K562 (cell line): Measurements from ENCODE around the gene DCAKD. TPM values are rescaled to one million over a fixed set of nuclear protein-coding genes. Genes with fewer than 3 reads are reported as not detected.
A peak's percentile ranks its signal among the peaks of the same experiment; 100 is the strongest.

Experiments
- ATAC-seq: fragments of 200-7000 bp; cut with Tn5 transposase; 3 replicates; pipeline ENCODE4 v1.9.1; 2020; ENCODE audit warnings: moderate library complexity
- BruUV-seq: library from RNA; stranded (reverse); fragments of 400-500 nt; replicated peaks from 2 replicates; lab custom pipeline; 2021; lab: Mats Ljungman, UMichigan
- CTCF ChIA-PET: fragments of 300-600 bp; formaldehyde crosslinking; extraction: SDS; loops from one replicate; lab custom pipeline; 2021; ENCODE audit warnings: low intra/inter-chr PET ratio; lab: Yijun Ruan, JAX
- POLR2A ChIA-PET: fragments of 300-600, 350-650 bp; sonication (Branson Sonifier 250); formaldehyde crosslinking; extraction: SDS; loops from one replicate; lab custom pipeline; 2021; ENCODE audit warnings: antibody characterized with exemption, inconsistent platforms; lab: Yijun Ruan, JAX
- DNase-seq, 4 experiments: peaks; one replicate each; pipeline versions ENCODE4 v3.0.0 to v3.0.0-alpha.2; 2011 to 2018; ENCODE audit warnings: low spot score in 3 of 4, mixed read lengths in 3 of 4; ENCODE audit errors: extremely low read depth in 1 of 4
- FAIRE-seq: peaks from 2 replicates; lab custom pipeline; 2011; peaks lifted over from hg19 to GRCh38; lab: Jason Lieb, UNC
- H2AFZ ChIP-seq: 2 replicates; pipeline ENCODE4 v1.6.0; 2011; ENCODE audit warnings: low read depth, low read length, control low read depth, inconsistent platforms
- H3K27ac ChIP-seq: fragments of 200-600 bp; 3 replicates; pipeline ENCODE4 v1.8.0; 2011; ENCODE audit warnings: low read depth, mild to moderate bottlenecking, control low read depth, inconsistent platforms, low read length, moderate library complexity, mixed read lengths; ENCODE audit errors: extremely low read depth
- H3K27me3 ChIP-seq, 2 experiments: fragments of 300-600 bp in 1 of 2; 2 replicates in 1 of 2; 3 replicates in 1 of 2; pipeline versions ENCODE4 v1.6.0 to v1.8.0; 2011; ENCODE audit warnings: inconsistent platforms in 2 of 2, low read length in 2 of 2, mild to moderate bottlenecking in 1 of 2, mixed read lengths in 1 of 2, moderate library complexity in 1 of 2; ENCODE audit not compliant: control insufficient read depth in 2 of 2, insufficient read depth in 2 of 2
- H3K36me3 ChIP-seq: fragments of 300-600 bp; 3 replicates; pipeline ENCODE4 v1.8.0; 2011; ENCODE audit warnings: mild to moderate bottlenecking, low read length, inconsistent platforms; ENCODE audit not compliant: control insufficient read depth, insufficient read depth
- H3K4me1 ChIP-seq, 2 experiments: fragments of 200-600 bp in 1 of 2; replicated peaks in 1 of 2; 2 replicates in 1 of 2; 3 replicates in 1 of 2; pipeline versions ENCODE4 v1.5.1 to v1.8.0; 2011; ENCODE audit warnings: inconsistent platforms in 2 of 2, low read length in 2 of 2, mild to moderate bottlenecking in 1 of 2, mixed read lengths in 1 of 2, moderate library complexity in 1 of 2; ENCODE audit not compliant: control insufficient read depth in 2 of 2, insufficient read depth in 2 of 2
- H3K4me2 ChIP-seq: 2 replicates; pipeline ENCODE4 v1.6.1; 2011; ENCODE audit warnings: low read length, control low read depth, inconsistent platforms, mixed read lengths; ENCODE audit not compliant: insufficient read depth
- H3K4me3 ChIP-seq: fragments of 200-600 bp; sonication (generic), shearing (Covaris generic); 2 replicates; pipeline ENCODE4 v1.5.1; 2016; ENCODE audit warnings: control low read depth, inconsistent platforms
- H3K79me2 ChIP-seq: fragments of 200-600 bp; 3 replicates; pipeline ENCODE4 v1.8.0; 2011; ENCODE audit warnings: low read length, inconsistent platforms; ENCODE audit not compliant: control insufficient read depth, insufficient read depth
- H3K9ac ChIP-seq, 2 experiments: 2 replicates each; pipeline versions ENCODE4 v1.6.0 to v1.6.1; 2011; ENCODE audit warnings: low read depth in 2 of 2, low read length in 2 of 2, control low read depth in 1 of 2, inconsistent platforms in 1 of 2, mild to moderate bottlenecking in 1 of 2, mixed read lengths in 1 of 2; ENCODE audit not compliant: insufficient read depth in 1 of 2
- H3K9me1 ChIP-seq: one replicate; pipeline ENCODE4 v1.6.0; 2011; ENCODE audit warnings: inconsistent platforms, mild to moderate bottlenecking, low read length, moderate library complexity; ENCODE audit not compliant: control insufficient read depth, insufficient read depth
- H3K9me3 ChIP-seq: replicated peaks from 2 replicates; pipeline ENCODE4 v1.5.1; 2011; ENCODE audit warnings: low read depth, low read length, inconsistent platforms; ENCODE audit not compliant: control insufficient read depth, insufficient read depth
- H4K20me1 ChIP-seq: replicated peaks from 2 replicates; pipeline ENCODE4 v1.6.1; 2011; ENCODE audit warnings: low read length, inconsistent platforms, mixed read lengths; ENCODE audit not compliant: control insufficient read depth, insufficient read depth
- CEBPZ ChIP-seq: fragments of 150-350 bp; IDR thresholded peaks from 2 replicates; pipeline ENCODE4 v1.6.1; 2014; ENCODE audit warnings: low read depth, mild to moderate bottlenecking, low read length, borderline replicate concordance
- MTF1 ChIP-seq: fragments of 250-450 bp; sonication (Bioruptor Pico); IDR thresholded peaks from 2 replicates; pipeline ENCODE4 v1.9.0; 2021; ENCODE audit warnings: moderate library complexity, mild to moderate bottlenecking, inconsistent platforms, borderline replicate concordance
- NFIC ChIP-seq: fragments of 450-650 bp; IDR thresholded peaks from 2 replicates; pipeline ENCODE4 v1.6.1; 2017; ENCODE audit warnings: mild to moderate bottlenecking, inconsistent platforms
- OTX1 ChIP-seq: fragments of 450-650 bp; formaldehyde crosslinking; IDR thresholded peaks from 2 replicates; pipeline ENCODE4 v1.4.0; 2022; ENCODE audit warnings: mild to moderate bottlenecking
- THAP7 ChIP-seq: fragments of 250-450 bp; sonication (Bioruptor Pico); IDR thresholded peaks from 2 replicates; pipeline ENCODE4 v1.5.0; 2021
- ZBTB7A ChIP-seq: IDR thresholded peaks from 2 replicates; pipeline ENCODE4 v1.6.1; 2011; ENCODE audit warnings: low read depth, mild to moderate bottlenecking, low read length, moderate library complexity, borderline replicate concordance; ENCODE audit not compliant: control insufficient read depth
- ZNF253 ChIP-seq: fragments of 250-450 bp; sonication (Bioruptor Pico); conservative IDR thresholded peaks from 2 replicates; pipeline ENCODE4 v1.6.1; 2021; ENCODE audit warnings: mild to moderate bottlenecking
- ZNF384 ChIP-seq: IDR thresholded peaks from 2 replicates; pipeline ENCODE4 v1.6.1; 2012; ENCODE audit warnings: low read depth, low read length, improper control_type of control experiment
- WGBS: fragments of 100-300 bp; shearing (Covaris generic); methylation state at CpG from one replicate; pipeline ENCODE4 v1.1.6; 2016; ENCODE audit warnings: low coverage, mixed read lengths; ENCODE audit not compliant: insufficient coverage; ENCODE audit errors: missing lambda C conversion rate; 5-methylcytosine and 5-hydroxymethylcytosine counted together
- in situ Hi-C: fragments of 300-500 bp; cut with MboI; formaldehyde crosslinking; loops from 4 replicates; pipeline ENCODE4 v1.15.0; 2018; ENCODE audit warnings: inconsistent platforms, mixed read lengths
- intact Hi-C: fragments of 100-400 bp; cut with micrococcal nuclease; formaldehyde crosslinking; loops from 2 replicates; pipeline ENCODE4 v1.14.2; 2022
- polyA plus RNA-seq, 8 experiments: library from polyadenylated mRNA; depleted of rRNA in 4 of 8; stranded (reverse) in 5 of 8; unstranded in 3 of 8; fragments of >200 nt; fragmentation: Nextera tagmentation in 2 of 8; fragmentation: Illumina TruSeq in 1 of 8; extraction: Ambion mirVana in 2 of 8; extraction: Trizol in 1 of 8; gene quantifications; 2 replicates each; pipeline versions ENCODE4 v1.2.1 to v1.2.3, GENCODE V29; 2011 to 2014; ENCODE audit warnings: inconsistent platforms in 1 of 8, missing spikeins in 1 of 8
- total RNA-seq, 7 experiments: library from RNA; depleted of rRNA in 6 of 7; stranded (reverse); fragments of >200 nt in 6 of 7; fragmentation: Illumina TruSeq in 2 of 7; extraction: Trizol in 2 of 7; gene quantifications; 2 replicates each; pipeline versions ENCODE4 v1.2.1 to v1.2.3, GENCODE V29; 2011 to 2021; ENCODE audit warnings: low replicate concordance in 1 of 7
- TF ChIP-seq, protein P1 (sequence below), 2 experiments: fragments of 450-650 bp in 1 of 2; sonication (generic) in 1 of 2; formaldehyde crosslinking in 1 of 2; IDR thresholded peaks in 1 of 2; conservative IDR thresholded peaks in 1 of 2; 2 replicates each; pipeline versions ENCODE4 v1.6.1 to v1.8.1; 2016 to 2023; ENCODE audit warnings: mild to moderate bottlenecking in 2 of 2, moderate library complexity in 2 of 2, inconsistent platforms in 1 of 2, missing genetic modification reagents in 1 of 2
- TF ChIP-seq, protein P2 (sequence below), 2 experiments: fragments of 450-650 bp in 1 of 2; sonication (generic) in 1 of 2; formaldehyde crosslinking; conservative IDR thresholded peaks; 2 replicates each; pipeline versions ENCODE4 v1.4.0 to v1.8.1; 2020 to 2022; ENCODE audit warnings: mild to moderate bottlenecking in 1 of 2, missing genetic modification reagents in 1 of 2
- TF ChIP-seq, protein P3 (sequence below): sonication (generic); formaldehyde crosslinking; IDR thresholded peaks from 2 replicates; pipeline ENCODE4 v1.8.0; 2022; ENCODE audit warnings: missing genetic modification reagents, mild to moderate bottlenecking, borderline replicate concordance

The DCAKD gene
- total and polyA plus RNA-seq, 9 of the 15 experiments (the other 6 are each of a cell fraction or from before 2014, with no cell fraction given) = 7.9 to 35.5 (median 21.4) TPM

DNA sequence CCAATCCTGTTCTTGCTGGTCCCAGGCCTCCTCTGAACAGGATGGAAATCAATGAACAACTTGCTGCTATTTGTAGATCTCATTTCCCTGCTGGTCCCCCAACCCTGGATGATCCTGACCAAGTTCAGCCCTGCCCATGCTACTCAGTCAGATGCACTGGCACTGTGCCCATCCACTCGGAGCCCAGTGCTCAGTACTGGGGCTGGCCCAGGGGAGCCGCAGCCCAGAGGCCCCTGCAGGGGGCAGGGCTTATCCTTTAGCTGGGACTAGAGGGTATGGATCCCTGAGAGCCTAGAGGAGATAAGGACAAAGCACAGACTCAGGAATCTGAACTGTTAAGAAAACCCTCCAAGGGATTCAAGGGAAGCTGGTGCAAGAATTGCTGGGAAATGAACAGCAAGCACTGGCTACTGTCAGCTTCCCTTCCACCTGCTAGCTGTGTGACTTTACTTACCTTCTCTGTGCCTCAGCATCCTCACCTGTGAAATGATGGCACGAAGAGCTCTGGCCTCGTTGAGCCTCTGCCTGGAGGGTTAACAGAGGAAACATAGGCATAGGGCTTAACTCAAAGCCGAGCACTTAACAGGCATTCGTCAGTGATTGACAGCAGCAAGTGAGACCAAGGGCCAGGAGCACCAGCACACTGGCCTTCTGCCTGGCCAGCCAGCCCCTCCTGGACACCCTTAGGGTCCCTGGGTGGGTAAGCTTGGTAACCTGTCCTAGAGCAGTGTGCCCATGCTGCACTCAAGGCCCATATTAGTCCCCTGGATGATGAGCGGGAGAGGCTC lies 53.5 kb downstream of the DCAKD start (continued):
- TF ChIP-seq, protein P1, sequence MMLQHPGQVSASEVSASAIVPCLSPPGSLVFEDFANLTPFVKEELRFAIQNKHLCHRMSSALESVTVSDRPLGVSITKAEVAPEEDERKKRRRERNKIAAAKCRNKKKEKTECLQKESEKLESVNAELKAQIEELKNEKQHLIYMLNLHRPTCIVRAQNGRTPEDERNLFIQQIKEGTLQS (IDR thresholded peaks at IDR 0.05) = no peak
- TF ChIP-seq, protein P1 (CRISPR knock-in tag; conservative IDR thresholded peaks at IDR 0.05) = no peak
- TF ChIP-seq NFIC (peak; percentile 57; the same call in 1 of the 2 replicates), ZNF253 (CRISPR knock-in tag) (no peak)
- TF ChIP-seq, all 486 proteins: peak for 2

DNA sequence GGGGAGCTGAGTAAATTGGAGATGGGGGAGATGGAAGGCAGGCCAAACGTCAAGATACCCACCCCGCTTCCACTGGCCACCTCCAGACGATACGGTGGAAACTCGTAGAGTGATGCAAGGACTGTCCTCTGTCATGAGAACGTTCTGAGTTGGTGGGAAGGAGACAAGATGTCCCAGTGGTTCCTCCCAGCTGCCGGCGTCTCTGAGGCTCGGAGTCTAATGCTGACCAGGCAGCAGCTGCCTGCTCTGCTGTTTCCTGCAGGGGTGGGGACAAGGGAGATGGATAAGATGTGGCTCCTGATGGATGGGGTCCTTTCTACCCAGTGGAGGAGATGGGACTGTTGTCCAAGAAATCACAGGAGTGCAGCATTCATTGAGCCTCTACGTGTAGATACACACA lies 55.1 kb downstream of the DCAKD start:
- BruUV-seq = no TSS peak
- H3K9me3 ChIP-seq = no peaks in the 10 kb centered on the region
- no peaks in the 10 kb centered on the region for H3K36me3 ChIP-seq
- POLR2A ChIA-PET = interaction anchor here (0.6 to 1.4 kb wide), 2 partner anchors 9 to 451 kb away, joined by 3 read pairs; no protein-coding TSS in a partner anchor
- no peak overlapping the region for H2AFZ ChIP-seq
- no peak for FAIRE-seq
- H3K9me1 ChIP-seq = peaks cover 2% of the 10 kb centered on the region
- H3K79me2 ChIP-seq = no peaks in the 10 kb centered on the region
- 8% methylated on average over 10 of the region's 10 CpGs for WGBS
- intact Hi-C loops = no loop called here
- H3K27me3 ChIP-seq = peaks cover 20 to 58% of the 10 kb centered on the region in 2 experiments; a peak in 4 of 5 replicates
- in situ Hi-C loops = no loop called here
- no peak overlapping the region for H3K4me2 ChIP-seq
- ATAC-seq = no peak
- no peak overlapping the region for H3K27ac ChIP-seq
- no peak overlapping the region for H3K4me3 ChIP-seq
- no peak for DNase-seq
- no peak overlapping the region for H3K9ac ChIP-seq
- CTCF ChIA-PET = no interaction called here
- H4K20me1 ChIP-seq = no peaks in the 10 kb centered on the region; the same call in 1 of the 2 replicates
- 0 out of 5 replicates have a peak, but pooled peaks cover 0 to 3% of the 10 kb centered on the region in 2 experiments for H3K4me1 ChIP-seq
- TF ChIP-seq CEBPZ = no peak
- no peak for TF ChIP-seq MTF1
- TF ChIP-seq OTX1 (CRISPR knock-in tag) = no peak
- TF ChIP-seq, protein P2, sequence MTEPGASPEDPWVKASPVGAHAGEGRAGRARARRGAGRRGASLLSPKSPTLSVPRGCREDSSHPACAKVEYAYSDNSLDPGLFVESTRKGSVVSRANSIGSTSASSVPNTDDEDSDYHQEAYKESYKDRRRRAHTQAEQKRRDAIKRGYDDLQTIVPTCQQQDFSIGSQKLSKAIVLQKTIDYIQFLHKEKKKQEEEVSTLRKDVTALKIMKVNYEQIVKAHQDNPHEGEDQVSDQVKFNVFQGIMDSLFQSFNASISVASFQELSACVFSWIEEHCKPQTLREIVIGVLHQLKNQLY (CRISPR knock-in tag; conservative IDR thresholded peaks at IDR 0.05) = no peak
- TF ChIP-seq, protein P3, sequence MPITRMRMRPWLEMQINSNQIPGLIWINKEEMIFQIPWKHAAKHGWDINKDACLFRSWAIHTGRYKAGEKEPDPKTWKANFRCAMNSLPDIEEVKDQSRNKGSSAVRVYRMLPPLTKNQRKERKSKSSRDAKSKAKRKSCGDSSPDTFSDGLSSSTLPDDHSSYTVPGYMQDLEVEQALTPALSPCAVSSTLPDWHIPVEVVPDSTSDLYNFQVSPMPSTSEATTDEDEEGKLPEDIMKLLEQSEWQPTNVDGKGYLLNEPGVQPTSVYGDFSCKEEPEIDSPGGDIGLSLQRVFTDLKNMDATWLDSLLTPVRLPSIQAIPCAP (CRISPR knock-in tag) = no peak
- no peak for TF ChIP-seq ZNF384
- TF ChIP-seq ZBTB7A = no peak
- no peak for TF ChIP-seq THAP7 (CRISPR knock-in tag)
